CD4-positive, alpha-beta T cell treated with Interferon gamma for 1 hour (primary cell): Measurements from ENCODE around the gene OIT3.

Experiments used
- DNase-seq: peaks from one replicate; pipeline ENCODE4 v3.0.0-alpha.2; 2020

Gene OIT3

DNA sequence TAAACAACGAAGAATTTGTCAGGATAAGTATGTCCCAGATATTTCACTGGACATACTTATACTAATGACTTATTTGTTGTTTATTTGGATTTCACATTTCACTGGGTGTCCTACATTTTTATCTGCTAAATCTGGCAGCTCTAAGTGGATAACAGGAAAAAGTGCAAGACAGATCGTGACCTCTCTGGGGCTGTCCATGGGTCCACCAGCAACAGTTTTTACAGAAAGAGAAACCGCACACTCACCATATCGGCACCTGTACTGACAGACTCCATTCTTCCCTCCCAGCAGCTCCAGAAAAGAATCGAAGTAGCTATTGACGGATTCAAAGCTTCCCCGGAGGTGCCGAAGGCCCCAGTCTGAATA, 60.7 kb downstream of the OIT3 start:
- DNase-seq, result no peak

DNA sequence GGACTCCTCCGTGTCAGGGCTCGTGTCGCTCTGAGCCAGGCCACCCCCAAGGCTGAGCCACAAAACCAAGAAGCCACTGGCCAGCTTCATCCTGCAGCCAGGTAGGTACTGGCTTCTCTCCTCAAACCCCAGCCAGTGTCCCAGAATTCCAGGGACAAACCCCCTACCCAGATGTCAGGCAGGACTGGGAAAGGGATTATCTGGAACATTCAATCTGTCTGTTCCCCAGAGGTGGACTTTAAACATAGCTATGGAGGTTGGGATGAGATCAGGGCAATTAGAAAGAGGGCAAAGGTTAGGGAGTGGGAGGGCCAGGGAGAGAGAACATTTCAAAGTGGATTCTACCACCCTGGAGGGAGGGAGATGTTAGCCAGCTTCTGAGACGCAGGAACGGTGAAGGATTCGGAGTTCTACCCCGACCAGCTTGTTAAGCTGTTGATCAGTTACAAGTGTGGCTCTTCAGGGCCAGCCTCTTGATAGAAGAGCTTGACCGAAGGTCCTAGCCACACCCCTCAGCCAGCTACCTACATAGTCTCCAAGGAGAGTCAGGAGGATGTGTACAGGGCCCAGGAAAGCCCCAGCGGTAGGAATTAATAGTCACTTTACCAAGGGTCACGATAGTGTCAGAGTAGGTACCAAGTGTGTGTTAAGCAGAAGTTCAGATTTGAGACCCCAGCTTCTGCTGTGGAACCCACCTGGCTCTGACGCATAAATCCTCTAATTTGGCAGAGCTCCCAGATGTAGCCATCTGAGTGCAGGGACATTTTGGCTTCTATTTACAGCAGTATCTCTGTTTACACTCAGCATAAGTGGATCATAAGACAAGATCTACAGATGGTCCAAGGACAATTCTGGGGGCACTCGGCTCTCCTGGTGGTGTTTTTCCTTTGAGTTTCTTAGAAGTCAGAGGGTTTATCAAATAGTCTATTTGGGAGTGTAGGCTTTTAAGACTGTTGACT, 61.3 kb downstream of the OIT3 start, which contains the start of gene PLA2G12B:
Gene PLA2G12B (minus strand): TSS at position 211 of the 959 bp plus-strand sequence. CDS start 121 bp downstream, at position 90.
- DNase-seq, result no peak

DNA sequence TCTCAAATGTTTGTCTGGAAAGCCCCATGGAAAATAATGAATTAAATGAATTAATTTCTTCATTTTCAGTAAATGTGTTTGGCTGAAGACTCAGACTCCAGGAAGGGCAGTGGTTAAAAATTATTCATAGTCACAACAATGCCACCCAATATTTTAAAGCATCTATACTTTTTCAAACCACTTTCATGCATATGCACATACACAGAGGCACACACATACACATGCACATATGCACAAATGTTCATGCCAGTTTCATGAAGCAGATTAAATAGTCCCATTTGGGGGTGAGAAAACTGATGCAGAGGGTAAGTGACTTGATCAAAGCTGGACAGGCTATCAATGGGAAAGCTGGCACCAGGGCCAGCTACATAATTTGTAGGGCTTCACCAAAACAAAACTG, 62.5 kb downstream of the OIT3 start:
- no peak for DNase-seq

DNA sequence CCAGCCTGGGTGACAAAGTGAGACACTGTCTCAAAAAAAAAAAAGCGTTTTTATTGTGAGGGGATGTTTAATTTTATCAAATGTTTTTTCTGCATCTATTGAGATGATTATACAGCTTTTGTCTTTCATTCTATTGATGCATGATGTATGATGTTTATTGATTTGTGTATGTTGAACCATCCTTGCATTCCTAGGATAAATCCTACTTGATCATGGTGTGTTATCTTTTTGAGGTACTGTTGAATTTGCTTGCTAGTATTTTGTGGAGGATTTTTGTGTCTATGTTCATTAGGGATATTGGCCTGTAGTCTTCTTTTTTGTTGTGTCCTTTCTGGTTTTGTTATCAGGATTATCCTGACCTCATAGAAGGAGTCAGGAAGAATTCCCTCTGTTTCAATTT, 83.3 kb downstream of the OIT3 start:
- no peak for DNase-seq

DNA sequence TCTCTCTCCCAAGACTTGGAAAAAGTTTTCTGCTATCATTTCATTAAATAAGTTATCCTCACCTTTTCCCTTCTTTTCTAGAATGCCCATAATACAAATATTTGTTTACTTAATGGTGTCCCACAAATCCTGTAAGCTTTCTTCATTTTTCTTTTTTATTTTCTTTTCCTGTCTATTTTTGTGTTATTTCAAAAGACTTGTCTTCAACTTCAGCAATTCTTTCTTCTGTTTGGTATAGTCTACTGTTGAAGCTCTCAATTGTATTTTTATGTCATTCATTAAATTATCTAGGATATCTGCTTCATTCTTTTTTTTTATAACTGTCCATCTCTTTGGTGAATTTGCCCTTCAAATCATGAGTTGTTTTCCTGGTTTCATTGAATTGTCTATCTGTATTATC, 86.2 kb downstream of the OIT3 start:
- DNase-seq, result no peak

DNA sequence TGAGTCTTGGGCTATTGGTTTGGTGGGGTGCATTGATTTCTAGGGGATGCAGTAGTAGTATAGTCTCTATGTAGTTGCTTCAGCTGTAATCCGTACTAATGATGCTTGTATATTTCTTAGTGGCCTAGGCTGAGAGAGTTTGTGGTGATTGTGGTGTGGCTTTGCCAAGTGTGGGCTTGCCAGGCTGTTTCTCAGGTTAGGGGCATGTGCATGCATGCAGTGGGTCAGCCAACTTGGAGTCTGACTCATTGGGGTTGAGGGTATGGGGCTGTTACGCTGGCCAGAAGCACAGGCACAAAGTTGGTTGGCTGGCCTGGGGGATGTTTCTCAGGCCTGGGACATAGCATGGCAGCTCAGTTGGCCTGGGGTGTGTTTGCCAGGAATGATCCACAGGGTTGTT, 86.8 kb downstream of the OIT3 start:
- DNase-seq, result no peak

DNA sequence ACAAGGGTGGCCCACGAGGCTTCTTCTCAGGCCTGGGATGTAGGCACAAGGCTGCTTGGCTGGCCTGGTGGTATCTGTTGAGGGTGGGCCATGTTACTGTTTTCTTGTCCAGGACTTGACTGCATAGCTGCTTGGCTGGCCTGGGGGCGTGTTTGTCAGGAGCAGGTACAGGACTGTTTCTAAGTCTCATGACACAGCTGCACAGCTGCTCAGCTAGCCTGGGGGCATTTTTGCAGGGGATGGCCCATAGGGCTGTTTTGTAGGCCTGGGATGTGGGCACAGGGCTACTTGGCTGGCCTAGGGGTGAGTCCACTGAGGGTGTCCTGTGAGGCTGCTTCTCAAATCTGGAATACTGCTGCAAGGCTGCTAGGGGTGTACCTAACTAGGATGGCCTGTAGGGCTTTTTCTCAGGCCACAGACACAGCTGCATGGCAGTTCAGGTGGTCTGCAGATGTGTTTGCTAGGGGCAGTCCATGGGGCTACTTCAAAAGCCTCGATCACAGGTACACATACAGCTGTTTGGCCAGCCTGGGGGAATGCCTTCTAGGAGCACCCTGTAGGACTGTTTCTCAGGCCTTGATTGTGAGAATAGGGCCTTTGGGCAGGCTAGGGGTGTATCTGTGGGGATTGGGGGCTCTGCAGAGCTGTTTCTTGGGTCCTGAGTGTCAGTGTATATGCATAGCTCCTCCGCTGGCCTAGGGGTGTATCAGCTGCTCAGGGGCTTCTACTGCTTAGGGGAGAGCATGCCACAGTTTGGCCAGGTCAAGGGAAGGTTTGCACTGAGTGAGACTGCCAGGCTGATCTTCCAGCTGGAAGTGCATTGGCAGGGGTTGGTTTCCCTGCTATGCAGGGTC, 87.7 kb downstream of the OIT3 start:
- no peak for DNase-seq

DNA sequence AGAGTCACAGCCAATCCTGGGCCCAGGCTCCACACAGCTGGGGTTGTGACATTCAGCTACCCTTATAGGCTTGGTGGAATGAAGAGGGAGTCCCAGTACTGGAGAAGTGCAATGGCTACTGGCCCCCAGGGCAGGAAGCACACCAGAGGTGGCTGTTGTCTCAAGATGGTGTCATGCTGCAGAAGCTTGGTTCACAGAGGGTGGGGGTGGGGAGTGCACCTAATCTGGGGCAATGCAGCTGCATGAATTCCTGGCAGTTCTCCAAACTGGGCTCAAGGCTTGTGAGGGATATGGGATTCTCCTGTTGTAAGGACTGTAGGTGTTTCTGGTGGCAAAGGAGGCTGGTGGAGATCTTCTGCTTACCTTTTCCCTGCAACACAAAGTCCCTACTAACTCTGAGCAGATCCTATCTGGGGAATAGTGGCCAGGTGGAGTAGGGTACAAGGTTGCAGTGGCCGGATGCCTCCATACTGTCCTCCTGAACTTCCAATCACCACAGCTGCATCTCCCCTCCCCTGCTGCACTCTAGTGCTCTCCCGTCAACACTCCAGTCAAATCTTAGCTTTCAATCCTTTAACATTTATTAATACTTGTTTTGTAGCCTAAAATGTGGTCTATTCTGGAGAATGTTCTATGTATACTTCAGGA, 88.5 kb downstream of the OIT3 start:
- no peak for DNase-seq
